Fibroblast of skin of back (primary cell): ENCODE measurements around the gene GUCY1B1.

Experiments
- DNase-seq: peaks from one replicate; pipeline ENCODE4 v3.0.0-alpha.2; 2013

Gene GUCY1B1

DNA sequence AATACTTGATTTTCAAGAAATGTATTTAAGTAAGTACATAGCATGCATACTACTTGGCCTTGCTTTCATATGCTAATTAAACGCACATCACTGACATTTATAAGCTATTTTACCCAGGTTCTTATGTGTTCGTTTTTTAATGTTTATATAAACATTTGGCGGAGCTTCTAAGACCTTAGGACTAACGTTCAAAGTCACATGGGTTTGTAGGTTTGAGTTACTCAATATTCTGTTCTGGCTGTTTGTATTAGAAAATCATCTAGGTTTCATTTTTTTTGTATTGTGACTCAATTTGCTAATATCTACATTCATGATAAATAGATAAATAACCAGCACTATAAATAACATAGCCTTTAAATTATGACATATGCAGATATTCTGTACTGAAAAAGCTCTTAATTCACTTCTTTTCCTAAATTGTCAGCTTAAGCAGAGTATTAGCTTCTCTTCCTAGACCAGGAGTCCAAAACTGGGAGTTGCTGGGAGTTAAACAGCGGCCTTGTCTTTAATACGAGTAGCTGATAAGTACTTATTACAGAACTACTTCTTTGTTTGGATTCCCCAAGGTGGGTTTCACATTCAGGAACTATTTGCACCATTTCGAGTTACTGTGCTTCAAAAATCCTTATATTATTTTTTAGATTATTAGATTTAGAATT, 42.0 kb downstream of the GUCY1B1 start:
- no peak for DNase-seq

DNA sequence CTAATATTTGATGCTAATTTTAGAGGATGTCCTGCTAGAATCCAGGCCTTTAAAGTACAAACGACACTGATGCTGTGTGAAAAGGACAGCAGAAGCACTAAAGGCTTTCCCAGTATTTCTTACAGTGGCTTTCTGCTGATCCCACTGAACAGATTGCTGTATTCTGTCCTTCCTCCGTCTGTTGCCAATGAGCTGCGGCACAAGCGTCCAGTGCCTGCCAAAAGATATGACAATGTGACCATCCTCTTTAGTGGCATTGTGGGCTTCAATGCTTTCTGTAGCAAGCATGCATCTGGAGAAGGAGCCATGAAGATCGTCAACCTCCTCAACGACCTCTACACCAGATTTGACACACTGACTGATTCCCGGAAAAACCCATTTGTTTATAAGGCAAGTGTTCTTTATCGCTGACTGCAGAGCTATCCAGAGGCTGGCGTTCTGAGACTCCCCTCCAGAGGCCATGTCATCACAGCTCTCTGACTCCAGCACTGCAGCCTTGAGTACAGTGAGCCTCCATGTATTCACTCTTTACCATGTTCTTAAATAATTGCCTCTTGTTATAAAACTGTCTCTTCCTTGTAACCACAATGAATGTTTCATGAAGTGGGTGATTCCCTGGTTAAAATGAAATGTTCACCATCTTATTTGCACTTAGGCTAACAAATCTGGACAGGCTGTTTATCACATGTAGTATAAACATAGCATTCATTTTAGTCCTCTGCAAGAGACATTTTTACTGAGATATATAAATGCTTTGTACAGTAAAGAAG, 43.6 kb downstream of the GUCY1B1 start:
- no peak for DNase-seq

- peak; percentile 70 for DNase-seq
Observed at GRCh38 chr4:155805016-155805415, 46.2 kb downstream of the GUCY1B1 start.

- peak; percentile 75 for DNase-seq
Observed at GRCh38 chr4:155807021-155807420, 48.2 kb downstream of the GUCY1B1 start.

DNA sequence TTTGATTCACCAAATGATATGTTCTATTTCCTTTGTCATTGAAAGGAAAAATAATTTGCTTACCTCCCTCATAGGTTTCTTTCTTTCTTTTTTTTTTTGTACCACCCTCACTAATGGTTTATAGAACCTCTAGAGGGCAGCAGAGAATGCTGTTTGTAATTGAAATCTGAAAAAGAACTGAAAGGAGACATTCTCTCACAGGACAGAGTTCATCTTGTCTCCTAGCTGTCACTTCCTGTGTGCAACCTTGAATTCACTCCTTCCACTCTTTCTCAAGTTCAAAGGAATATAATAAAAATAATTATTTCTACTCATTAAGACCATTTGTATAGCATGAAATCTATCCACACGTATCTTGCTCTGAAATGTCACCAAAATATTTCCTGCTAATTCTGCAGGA, 51.0 kb downstream of the GUCY1B1 start:
- peak; percentile 86 for DNase-seq

- no peak for DNase-seq
Observed at GRCh38 chr4:155811083-155811482, 52.3 kb downstream of the GUCY1B1 start.

- DNase-seq: no peak
Observed at GRCh38 chr4:155818639-155819038, 59.8 kb downstream of the GUCY1B1 start.

DNA sequence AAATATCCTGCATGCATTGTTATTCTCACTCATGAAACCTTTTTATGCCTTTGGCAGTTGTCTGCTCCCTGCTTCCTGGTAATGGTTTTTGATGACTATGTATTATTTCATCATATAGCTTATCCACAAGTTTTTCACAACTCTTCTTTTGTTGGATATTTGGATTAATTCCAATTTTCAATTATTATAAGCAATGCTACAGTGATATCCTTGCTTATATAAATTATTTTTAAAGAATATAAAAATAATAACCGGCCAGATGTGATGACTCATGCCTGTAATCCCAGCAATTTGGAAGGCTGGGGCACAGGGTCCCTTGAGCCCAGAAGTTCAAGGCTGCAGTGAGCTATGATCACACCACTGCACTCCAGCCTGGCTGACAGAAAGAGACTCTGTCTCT, 60.2 kb downstream of the GUCY1B1 start:
- DNase-seq: peak; percentile 40

DNA sequence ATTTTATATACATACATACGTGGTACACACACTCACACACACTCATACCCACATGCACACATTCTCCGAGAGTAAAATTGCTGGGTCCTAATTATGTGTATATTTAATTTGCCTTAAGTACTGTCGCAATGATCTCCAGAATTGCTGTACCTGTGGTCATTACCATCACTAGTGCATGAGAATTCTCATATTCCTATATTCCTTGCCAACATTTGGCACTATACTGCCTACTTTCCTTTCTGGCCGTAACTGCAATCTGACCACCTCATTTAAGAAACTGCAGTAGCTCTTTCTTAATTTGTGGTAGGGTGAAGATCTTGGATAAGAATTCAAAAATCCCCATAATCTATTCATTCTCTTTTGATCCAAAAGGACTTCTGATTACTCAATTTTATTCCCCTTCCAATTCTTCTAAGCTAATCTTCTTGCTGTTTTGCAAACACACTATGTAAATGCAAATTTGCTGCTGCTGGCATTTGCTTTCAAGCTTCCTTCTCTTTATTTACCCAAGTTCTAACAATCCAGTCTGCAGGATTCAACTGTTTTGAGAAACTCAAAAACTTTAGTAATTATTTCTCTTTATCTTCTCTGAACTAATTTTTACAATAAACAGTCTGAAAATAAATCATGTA, 62.2 kb downstream of the GUCY1B1 start:
- DNase-seq: no peak

DNA sequence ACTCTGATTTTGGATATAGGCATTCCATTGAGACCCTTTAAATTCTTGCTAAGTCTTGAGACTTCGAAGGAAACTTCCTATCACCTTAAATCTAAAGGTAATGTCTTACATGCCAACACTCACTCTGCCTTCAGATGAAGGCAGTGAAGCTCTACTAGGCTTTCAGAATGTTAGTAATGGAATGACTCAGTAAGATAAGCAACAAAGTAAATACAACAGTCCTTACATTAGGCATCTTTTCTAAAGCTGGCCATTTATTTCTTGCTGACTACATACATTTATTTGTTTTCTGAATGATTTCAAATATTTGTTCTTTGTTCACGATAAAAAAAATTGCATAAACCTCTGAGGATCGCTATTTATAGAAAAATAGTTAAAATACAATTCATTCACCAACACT, 63.8 kb downstream of the GUCY1B1 start:
- DNase-seq: no peak

GRCh38 chr4:155828628-155829027, 69.8 kb downstream of the GUCY1B1 start:
- peak; percentile 38 for DNase-seq

DNA sequence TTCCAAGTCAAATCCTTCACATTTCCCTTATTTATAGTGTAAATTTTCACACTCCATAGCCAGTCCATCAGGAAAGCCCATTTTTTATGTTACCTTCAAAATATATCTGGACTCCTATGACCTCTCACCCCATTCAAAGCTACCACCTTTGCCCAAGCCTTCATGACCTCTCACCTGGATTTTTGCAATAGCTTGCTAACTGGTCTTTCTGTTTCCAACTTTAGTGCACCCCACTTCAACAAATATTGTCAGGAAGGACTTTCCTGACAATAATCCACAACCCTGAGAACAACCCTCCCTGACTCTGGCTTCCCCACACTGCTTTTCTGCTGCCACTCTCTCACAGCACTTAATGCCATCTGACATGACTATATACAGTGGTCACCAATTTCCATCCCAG, 73.8 kb downstream of the GUCY1B1 start:
- no peak for DNase-seq

DNA sequence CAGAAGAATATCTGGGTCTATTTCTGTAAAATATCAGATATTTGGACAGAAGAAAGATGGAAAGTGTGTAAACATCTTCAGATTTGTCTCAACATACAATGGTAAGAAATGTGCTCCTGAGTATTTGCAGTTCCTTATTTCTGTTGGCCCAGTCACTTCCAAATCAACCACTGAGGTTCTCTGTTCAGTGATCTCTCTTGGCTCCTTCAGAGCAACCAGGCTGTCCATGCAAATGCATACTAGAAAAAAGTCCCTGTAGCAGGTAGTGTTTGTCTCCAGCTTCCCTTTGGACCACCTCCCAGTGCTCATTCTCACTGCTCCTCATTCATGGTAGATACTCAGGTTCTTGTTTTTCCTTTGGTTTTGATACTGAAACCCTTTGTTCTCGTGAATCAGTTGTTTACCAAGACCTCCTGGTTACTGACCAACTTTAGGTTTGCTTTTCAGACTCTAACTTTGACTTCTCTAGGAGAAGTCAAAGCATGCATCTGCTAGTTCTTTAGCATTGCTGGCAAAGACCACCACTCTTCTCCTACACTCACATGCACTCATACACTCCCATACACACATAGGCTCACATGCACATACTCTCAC, 78.5 kb downstream of the GUCY1B1 start:
- no peak for DNase-seq

GRCh38 chr4:155842080-155842479, 83.3 kb downstream of the GUCY1B1 start:
- no peak for DNase-seq

DNA sequence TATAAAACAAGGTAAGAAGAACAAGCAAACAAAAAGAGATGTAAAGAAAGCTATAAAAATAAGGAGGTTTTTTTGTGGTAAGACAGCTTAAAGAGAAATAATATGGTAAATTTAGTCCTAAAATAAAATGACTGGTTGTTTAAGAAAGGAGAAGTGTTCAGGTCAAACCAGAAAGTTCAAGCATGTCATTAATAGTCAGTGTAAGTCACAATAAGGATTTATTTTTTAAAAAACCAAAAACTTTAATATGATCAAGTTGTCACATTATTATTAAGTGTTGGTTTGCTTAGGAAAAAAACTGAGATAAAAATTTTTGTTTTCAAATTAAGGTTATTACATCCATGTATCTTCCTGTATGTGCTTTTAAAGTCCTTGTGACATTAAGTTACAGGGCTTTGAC, 88.1 kb downstream of the GUCY1B1 start:
- DNase-seq: no peak

GRCh38 chr4:155849042-155849441, 90.2 kb downstream of the GUCY1B1 start:
- DNase-seq: no peak

DNA sequence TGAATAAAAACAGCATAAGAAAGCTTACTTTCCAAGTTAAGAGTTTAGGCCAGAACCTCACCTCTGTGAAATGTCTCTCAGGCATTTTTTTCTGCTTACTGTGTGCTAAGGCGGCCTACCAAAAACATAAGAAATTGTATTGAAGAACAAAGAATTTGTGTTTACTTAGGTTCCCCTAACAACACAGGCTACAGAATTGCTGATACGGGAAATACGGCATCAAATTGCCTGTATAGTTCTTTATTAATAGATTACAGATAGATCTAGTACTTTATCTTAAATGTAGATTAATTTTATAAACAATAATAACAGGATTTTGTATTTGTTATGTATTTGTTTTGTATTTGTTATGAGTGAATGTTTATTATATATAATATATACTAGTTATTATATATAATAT, 94.4 kb downstream of the GUCY1B1 start:
- DNase-seq: no peak

GRCh38 chr4:155854582-155855226, 95.9 kb downstream of the GUCY1B1 start:
- peak; percentile 3 for DNase-seq

DNA sequence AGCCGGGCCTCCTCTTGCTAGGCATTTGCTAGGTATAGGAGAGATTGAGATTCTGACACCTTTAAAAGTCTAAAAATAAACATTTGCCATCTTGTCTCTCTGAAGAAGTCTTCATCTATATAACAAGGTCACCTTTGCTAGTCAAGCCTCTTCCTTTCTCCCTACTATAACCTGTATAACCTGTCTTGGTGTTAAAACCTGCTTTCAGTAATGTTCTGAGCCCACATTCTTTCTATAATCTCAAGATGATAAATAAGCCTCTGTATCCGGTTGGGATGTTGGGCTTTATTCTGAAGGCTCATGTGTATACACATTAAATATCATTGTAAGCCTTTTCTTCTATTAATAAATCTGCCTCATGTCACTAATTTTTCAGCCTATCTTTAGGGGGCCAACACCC, 97.1 kb downstream of the GUCY1B1 start:
- no peak for DNase-seq
